ENCODE measurements around the gene MAP3K2. TPM values are rescaled to one million over a fixed set of nuclear protein-coding genes. Genes with fewer than 3 reads are reported as not detected.

MAP3K2 gene
- total and polyA plus RNA-seq, 2 of the 4 experiments (the other 2 are of a cell fraction), result 6.2 to 30.8 TPM

GRCh38 chr2:127275789-127276188, 112.0 kb downstream of the MAP3K2 start:
- Histone ChIP-seq H3K4me1 (ENCODE audit: control insufficient read depth, insufficient read depth, low read length) (no peaks in the 10 kb centered on the region), H3K27ac (ENCODE audit: insufficient read depth, low read length) (no peak overlapping the region), H2AK5ac (ENCODE audit: low read depth, low read length) (no peak overlapping the region), H3K56ac (ENCODE audit: extremely low read depth, insufficient read depth, low read length) (no peak overlapping the region), H3K27me3 (ENCODE audit: control insufficient read depth, insufficient read depth, low read length) (no peaks in the 10 kb centered on the region), H2BK15ac (ENCODE audit: low read depth, low read length) (no peak overlapping the region), H3K9me1 (ENCODE audit: insufficient read depth, low read length) (no peaks in the 10 kb centered on the region; the same call in 1 of the 2 replicates), H3K79me1 (ENCODE audit: low read depth in 1 of 2, low read length in 2 of 2) (peaks cover 18 to 26% of the 10 kb centered on the region in 2 experiments; a peak in 3 of 4 replicates), H2BK5ac (ENCODE audit: low read depth, low read length, poor library complexity, severe bottlenecking) (no peak overlapping the region), H3K4me2 (ENCODE audit: low read depth, low read length) (no peak overlapping the region), H2BK120ac (ENCODE audit: low read depth, low read length) (no peak overlapping the region), H3K4me3 (ENCODE audit: insufficient read depth, low read depth, low read length) (no peak overlapping the region), H3K18ac (ENCODE audit: low read depth, low read length) (no peak overlapping the region), H2AK9ac (replicated peaks; ENCODE audit: low read depth, low read length, poor library complexity) (no peak overlapping the region), H3K36me3 (ENCODE audit: control insufficient read depth, insufficient read depth, low read length) (peaks cover 63% of the 10 kb centered on the region), H3K14ac (replicated peaks; ENCODE audit: low read depth, low read length) (no peak overlapping the region), H4K5ac (ENCODE audit: low read depth, low read length) (no peak overlapping the region), H4K91ac (ENCODE audit: insufficient read depth, low read depth, low read length) (no peak overlapping the region), H2BK20ac (ENCODE audit: low read depth, low read length) (no peak overlapping the region), H3K4ac (ENCODE audit: low read depth, low read length) (no peak overlapping the region), H2AFZ (replicated peaks; ENCODE audit: low read length, poor library complexity) (no peak overlapping the region), H4K8ac (ENCODE audit: low read depth in 2 of 2, low read length in 2 of 2) (no peak overlapping the region), H3K23ac (ENCODE audit: low read depth, low read length) (no peak overlapping the region), H3K9ac (ENCODE audit: low read depth, low read length) (no peak overlapping the region), H4K20me1 (ENCODE audit: insufficient read depth, low read length) (peaks cover 6% of the 10 kb centered on the region), H3K9me3 (ENCODE audit: control insufficient read depth, insufficient read depth, low read length) (no peaks in the 10 kb centered on the region)
- ChIA-PET CTCF (no interaction called here), POLR2A (ENCODE audit: unreplicated experiment) (no interaction called here)
- WGBS, 2 experiments (ENCODE audit: extremely low coverage in 2 of 2, insufficient read length in 1 of 2), result 81% methylated on average over 5 of the region's 9 CpGs; no CpG with 5 or more reads in 1 of the 2 experiments
- ATAC-seq (ENCODE audit: low read depth), result no peak
- in situ Hi-C loops (cut with MboI; ENCODE audit: low sequenced_read_pairs) (loop anchor here (25.0 kb wide), 1 partner anchor 712 kb away; no protein-coding TSS in a partner anchor), dilution Hi-C loops (cut with HindIII; ENCODE audit: low sequenced_read_pairs, unreplicated experiment) (no loop called here), intact Hi-C loops (cut with micrococcal nuclease) (no loop called here)
- BruUV-seq (replicated peaks), result no TSS peak
- no peak for TF ChIP-seq MAFK (IDR thresholded peaks at IDR 0.05; ENCODE audit: low read depth, low read length)
- no peak for DNase-seq
